ENCODE data around the gene ARID4A.
"Not testable (repeated sequence)": the region's sequence is repeated elsewhere in the genome, so short reads cannot be mapped to it uniquely, and the experiment has no call there.

The ARID4A gene

GRCh38 chr14:58415636-58416547, 117.5 kb downstream of the ARID4A start:
- Histone ChIP-seq H3K4me1 (ENCODE audit: control insufficient read depth, insufficient read depth, low read length, poor library complexity, severe bottlenecking) (no peaks in the 10 kb centered on the region), H3K36me3 (ENCODE audit: control insufficient read depth, insufficient read depth, low read length) (peaks cover 33% of the 10 kb centered on the region), H3K4me3 (ENCODE audit: insufficient read depth, low read depth, low read length, poor library complexity, severe bottlenecking) (no peak overlapping the region), H3K27me3 (replicated peaks; ENCODE audit: control insufficient read depth, insufficient read depth, low read length, poor library complexity, severe bottlenecking) (no peaks in the 10 kb centered on the region), H3K27ac (ENCODE audit: insufficient read depth, low read length, poor library complexity, severe bottlenecking) (no peak overlapping the region), H3K9me3 (ENCODE audit: control insufficient read depth, low read length) (no peaks in the 10 kb centered on the region)
- no peak for DNase-seq

GRCh38 chr14:58416934-58417333, 118.6 kb downstream of the ARID4A start:
- not testable (repeated sequence) for H3K9me3 ChIP-seq (ENCODE audit: control insufficient read depth, low read length); H3K4me3 ChIP-seq (ENCODE audit: insufficient read depth, low read depth, low read length, poor library complexity, severe bottlenecking); H3K27me3 ChIP-seq (replicated peaks; ENCODE audit: control insufficient read depth, insufficient read depth, low read length, poor library complexity, severe bottlenecking); H3K27ac ChIP-seq (ENCODE audit: insufficient read depth, low read length, poor library complexity, severe bottlenecking); H3K4me1 ChIP-seq (ENCODE audit: control insufficient read depth, insufficient read depth, low read length, poor library complexity, severe bottlenecking); DNase-seq
- H3K36me3 ChIP-seq (ENCODE audit: control insufficient read depth, insufficient read depth, low read length) = peaks cover 33% of the 10 kb centered on the region
